ENCODE data around the gene RRAGC. TPM values are rescaled to one million over a fixed set of nuclear protein-coding genes. Genes with fewer than 3 reads are reported as not detected.
A peak's percentile ranks its signal among the peaks of the same experiment; 100 is the strongest.

The RRAGC gene
- total and polyA plus RNA-seq, 9 of the 15 experiments (the other 6 are each of a cell fraction or from before 2014, with no cell fraction given) = 3.9 to 16.9 (median 10.9) TPM

GRCh38 chr1:38815903-38816627 lies 43.5 kb downstream of the RRAGC start (continued):
- TF ChIP-seq ZNF318 (IDR thresholded peaks at IDR 0.05; ENCODE audit: borderline replicate concordance in 1 of 2, low read depth in 1 of 2) (peak in 1 of 2 experiments; percentile 67; a peak in 1 of 4 replicates), OTX1 (CRISPR knock-in tag; IDR thresholded peaks at IDR 0.05) (peak; percentile 78; the same call in 1 of the 2 replicates), YY1 (IDR thresholded peaks at IDR 0.05; ENCODE audit: borderline replicate concordance in 1 of 3, control insufficient read depth in 1 of 3, extremely low read depth in 1 of 3, insufficient read depth in 3 of 3, insufficient read length in 1 of 3, insufficient replicate concordance in 2 of 3, low read depth in 1 of 3, low read length in 2 of 3) (peak in 2 of 3 experiments; percentile 60 to 74), MTA3 (IDR thresholded peaks at IDR 0.05; ENCODE audit: borderline replicate concordance) (peak; percentile 88; the same call in 1 of the 2 replicates), FOXK1 (CRISPR knock-in tag; IDR thresholded peaks at IDR 0.05; ENCODE audit: borderline replicate concordance) (no peak), ETS1 (conservative IDR thresholded peaks at IDR 0.05; ENCODE audit: control insufficient read depth, low read depth, low read length) (peak; percentile 84; the same call in 1 of the 2 replicates), NFIX (CRISPR knock-in tag; IDR thresholded peaks at IDR 0.05; ENCODE audit: low read depth) (no peak), ZNF655 (CRISPR knock-in tag; IDR thresholded peaks at IDR 0.05) (no peak), SIN3A (IDR thresholded peaks at IDR 0.05; ENCODE audit: borderline replicate concordance in 2 of 2, control insufficient read depth in 1 of 2, low read depth in 2 of 2, low read length in 2 of 2) (no peak; a peak in 1 of 4 replicates), TCF7L2 (IDR thresholded peaks at IDR 0.05; ENCODE audit: low read depth, low read length) (no peak), TRIM28 (IDR thresholded peaks at IDR 0.05) (0 out of 2 replicates have a peak, but pooled peaks have one; percentile 62), ZNF511 (CRISPR knock-in tag; IDR thresholded peaks at IDR 0.05) (peak; percentile 83; the same call in 1 of the 2 replicates), ZNF165 (CRISPR knock-in tag; IDR thresholded peaks at IDR 0.05; ENCODE audit: borderline replicate concordance) (no peak), POLR2H (tag; IDR thresholded peaks at IDR 0.05; ENCODE audit: low read depth) (no peak)
